Hematopoietic multipotent progenitor cell treated with erythropoietin and hydrocortisone succinate and interleukin-3 and kit ligand, for 8 days (in vitro differentiated cells): ENCODE results near the gene NAP1L1.

Source experiments
- DNase-seq: peaks from one replicate; pipeline ENCODE4 v3.0.0-alpha.2; 2015

The NAP1L1 gene

GRCh38 chr12:76083246-76083903 is 1.1 kb downstream of the NAP1L1 start:
- DNase-seq = peak; percentile 51

- no peak for DNase-seq
Measured at GRCh38 chr12:76081909-76082308, 2.6 kb downstream of the NAP1L1 start.

GRCh38 chr12:76080729-76081415 is 3.6 kb downstream of the NAP1L1 start:
- peak; percentile 27 for DNase-seq

- DNase-seq = no peak
Measured at GRCh38 chr12:76080017-76080728, 4.3 kb downstream of the NAP1L1 start.

- no peak for DNase-seq
Measured at GRCh38 chr12:76078748-76079147, 5.7 kb downstream of the NAP1L1 start.

- no peak for DNase-seq
Measured at GRCh38 chr12:76075448-76075847, 9.0 kb downstream of the NAP1L1 start.

GRCh38 chr12:76074701-76075336 is 9.7 kb downstream of the NAP1L1 start:
- peak; percentile 71 for DNase-seq

GRCh38 chr12:76073561-76073960 is 10.9 kb downstream of the NAP1L1 start:
- no peak for DNase-seq

GRCh38 chr12:76072568-76072967 is 11.9 kb downstream of the NAP1L1 start:
- no peak for DNase-seq

GRCh38 chr12:76069339-76069738 is 15.1 kb downstream of the NAP1L1 start:
- DNase-seq = no peak

- no peak for DNase-seq
Measured at GRCh38 chr12:76065917-76066316, 18.6 kb downstream of the NAP1L1 start.

GRCh38 chr12:76064904-76065303 is 19.6 kb downstream of the NAP1L1 start:
- DNase-seq = no peak

GRCh38 chr12:76060111-76060510 is 24.4 kb downstream of the NAP1L1 start:
- no peak for DNase-seq

GRCh38 chr12:76057326-76057725 is 27.2 kb downstream of the NAP1L1 start:
- DNase-seq = no peak

- no peak for DNase-seq
Measured at GRCh38 chr12:76055393-76055792, 29.1 kb downstream of the NAP1L1 start.

GRCh38 chr12:76049575-76050251 is 34.8 kb downstream of the NAP1L1 start:
- no peak for DNase-seq

- no peak for DNase-seq
Measured at GRCh38 chr12:76047742-76048141, 36.7 kb downstream of the NAP1L1 start.

- DNase-seq = no peak
Measured at GRCh38 chr12:76047060-76047459, 37.4 kb downstream of the NAP1L1 start.

GRCh38 chr12:76043377-76043776 is 41.1 kb downstream of the NAP1L1 start:
- no peak for DNase-seq

- no peak for DNase-seq
Measured at GRCh38 chr12:76042147-76042546, 42.3 kb downstream of the NAP1L1 start.

GRCh38 chr12:76041406-76041805 is 43.1 kb downstream of the NAP1L1 start:
- no peak for DNase-seq

- no peak for DNase-seq
Measured at GRCh38 chr12:76040461-76040860, 44.0 kb downstream of the NAP1L1 start.

GRCh38 chr12:76038176-76038575 is 46.3 kb downstream of the NAP1L1 start:
- DNase-seq = no peak
